GM18502 (cell line): ENCODE data around the gene SPOCK1.

Experiments
- ATAC-seq: cut with Tn5 transposase; IDR thresholded peaks from one replicate; pipeline ENCODE4 v1.9.1; 2021; ENCODE audit warnings: mild to moderate bottlenecking; ENCODE audit not compliant: unreplicated experiment, poor library complexity

The SPOCK1 gene

GRCh38 chr5:137310051-137310730 lies 188.9 kb downstream of the SPOCK1 start:
- ATAC-seq = no peak

GRCh38 chr5:137309290-137309689 lies 189.8 kb downstream of the SPOCK1 start:
- no peak for ATAC-seq

GRCh38 chr5:137308311-137308710 lies 190.8 kb downstream of the SPOCK1 start:
- no peak for ATAC-seq

GRCh38 chr5:137306903-137307302 lies 192.2 kb downstream of the SPOCK1 start:
- ATAC-seq = no peak

GRCh38 chr5:137305971-137306602 lies 193.0 kb downstream of the SPOCK1 start:
- ATAC-seq = no peak

GRCh38 chr5:137304226-137304874 lies 194.8 kb downstream of the SPOCK1 start:
- no peak for ATAC-seq

GRCh38 chr5:137303509-137303908 lies 195.6 kb downstream of the SPOCK1 start:
- ATAC-seq = no peak

GRCh38 chr5:137300411-137301240 lies 198.5 kb downstream of the SPOCK1 start:
- no peak for ATAC-seq

- no peak for ATAC-seq
These were observed 202.8 kb downstream of the SPOCK1 start for GRCh38 chr5:137296213-137296781.

GRCh38 chr5:137294604-137295003 lies 204.5 kb downstream of the SPOCK1 start:
- ATAC-seq = no peak

GRCh38 chr5:137292461-137293027 lies 206.6 kb downstream of the SPOCK1 start:
- ATAC-seq = no peak

- ATAC-seq = no peak
These were observed 207.7 kb downstream of the SPOCK1 start for GRCh38 chr5:137291436-137291835.

GRCh38 chr5:137291031-137291430 lies 208.1 kb downstream of the SPOCK1 start:
- no peak for ATAC-seq

- no peak for ATAC-seq
These were observed 208.8 kb downstream of the SPOCK1 start for GRCh38 chr5:137290373-137290772.

- no peak for ATAC-seq
These were observed 209.3 kb downstream of the SPOCK1 start for GRCh38 chr5:137289856-137290255.

- no peak for ATAC-seq
These were observed 211.6 kb downstream of the SPOCK1 start for GRCh38 chr5:137287569-137287968.

- no peak for ATAC-seq
These were observed 213.0 kb downstream of the SPOCK1 start for GRCh38 chr5:137286025-137286610.

- ATAC-seq = no peak
These were observed 215.3 kb downstream of the SPOCK1 start for GRCh38 chr5:137283801-137284200.

GRCh38 chr5:137282216-137282615 lies 216.9 kb downstream of the SPOCK1 start:
- ATAC-seq = no peak

GRCh38 chr5:137281201-137281600 lies 217.9 kb downstream of the SPOCK1 start:
- no peak for ATAC-seq
